SK-N-SH (cell line): ENCODE measurements around the gene SMYD3. TPM values are rescaled to one million over a fixed set of nuclear protein-coding genes. Genes with fewer than 3 reads are reported as not detected.

Experiments used
- CTCF ChIA-PET: fragments of 300-600, 350-600 bp; formaldehyde crosslinking; extraction: SDS; loops from one replicate; lab custom pipeline; 2021; lab: Yijun Ruan, JAX
- POLR2A ChIA-PET: fragments of 350-600 bp; sonication (Branson Sonifier 250); formaldehyde crosslinking; extraction: SDS; loops from one replicate; lab custom pipeline; 2020; ENCODE audit warnings: antibody characterized with exemption, inconsistent platforms; lab: Yijun Ruan, JAX
- DNase-seq: peaks from one replicate; pipeline ENCODE4 v3.0.0; 2012
- H2AFZ ChIP-seq: fragments of 200-600 bp; sonication (generic); 2 replicates; pipeline ENCODE4 v1.8.1; 2016; ENCODE audit warnings: antibody characterized with exemption, mild to moderate bottlenecking, low read depth
- H3F3A ChIP-seq: fragments of 200-600 bp; sonication (generic); replicated peaks from 2 replicates; pipeline ENCODE3; 2016; ENCODE audit warnings: antibody characterized with exemption, mild to moderate bottlenecking; ENCODE audit not compliant: insufficient read depth
- H3K27ac ChIP-seq, 2 experiments: fragments of 200-500 bp in 1 of 2; fragments of 200-600 bp in 1 of 2; sonication (Bioruptor generic) in 1 of 2; sonication (generic), shearing (Covaris generic) in 1 of 2; 2 replicates each; pipeline versions ENCODE4 v1.5.1 to v1.6.1; 2014 to 2016; ENCODE audit warnings: low read depth in 2 of 2, inconsistent platforms in 1 of 2, low read length in 1 of 2, mild to moderate bottlenecking in 1 of 2, mixed read lengths in 1 of 2
- H3K27me3 ChIP-seq: fragments of 200-600 bp; sonication (generic), shearing (Covaris generic); 2 replicates; pipeline ENCODE4 v1.6.1; 2016; ENCODE audit warnings: mixed run types; ENCODE audit not compliant: insufficient read depth
- H3K36me3 ChIP-seq, 2 experiments: fragments of 200-500 bp in 1 of 2; fragments of 200-600 bp in 1 of 2; sonication (Bioruptor generic) in 1 of 2; sonication (generic) in 1 of 2; replicated peaks in 1 of 2; 2 replicates each; pipeline versions ENCODE3 to v1.5.1; 2014 to 2016; ENCODE audit warnings: low read length in 1 of 2, mild to moderate bottlenecking in 1 of 2; ENCODE audit not compliant: insufficient read depth in 2 of 2, control insufficient read depth in 1 of 2
- H3K4me1 ChIP-seq, 2 experiments: fragments of 200-500 bp in 1 of 2; fragments of 200-600 bp in 1 of 2; sonication (Bioruptor generic) in 1 of 2; sonication (generic), shearing (Covaris generic) in 1 of 2; 2 replicates each; pipeline versions ENCODE4 v1.5.1 to v1.6.1; 2014 to 2016; ENCODE audit warnings: low read depth in 1 of 2, low read length in 1 of 2, mixed run types in 1 of 2; ENCODE audit not compliant: insufficient read depth in 2 of 2, control insufficient read depth in 1 of 2
- H3K4me2 ChIP-seq: fragments of 200-600 bp; sonication (generic), shearing (Covaris generic); 2 replicates; pipeline ENCODE4 v1.6.1; 2017; ENCODE audit warnings: mixed run types
- H3K4me3 ChIP-seq, 2 experiments: fragments of 200-500 bp in 1 of 2; fragments of 200-600 bp in 1 of 2; sonication (Bioruptor generic) in 1 of 2; sonication (generic), shearing (Covaris generic) in 1 of 2; 2 replicates each; pipeline versions ENCODE4 v1.5.1 to v1.8.1; 2014 to 2016; ENCODE audit warnings: low read depth in 2 of 2, inconsistent platforms in 1 of 2, low read length in 1 of 2, mild to moderate bottlenecking in 1 of 2, mixed read lengths in 1 of 2, moderate library complexity in 1 of 2
- H3K79me2 ChIP-seq: fragments of 200-600 bp; sonication (generic); 2 replicates; pipeline ENCODE4 v1.8.1; 2017; ENCODE audit warnings: mild to moderate bottlenecking; ENCODE audit not compliant: insufficient read depth
- H3K9ac ChIP-seq: fragments of 200-600 bp; sonication (generic); 2 replicates; pipeline ENCODE4 v1.6.1; 2017; ENCODE audit warnings: mixed run types
- H3K9me2 ChIP-seq: fragments of 200-600 bp; sonication (generic); 2 replicates; pipeline ENCODE4 v1.6.1; 2017; ENCODE audit warnings: mixed run types
- H3K9me3 ChIP-seq: fragments of 200-600 bp; sonication (generic); 2 replicates; pipeline ENCODE4 v1.6.1; 2017; ENCODE audit warnings: mixed run types, mild to moderate bottlenecking, moderate library complexity
- H4K20me1 ChIP-seq: fragments of 200-600 bp; sonication (generic); 2 replicates; pipeline ENCODE4 v1.6.1; 2017; ENCODE audit warnings: mild to moderate bottlenecking, mixed run types; ENCODE audit not compliant: insufficient read depth
- EP300 ChIP-seq, 2 experiments: IDR thresholded peaks; 2 replicates each; pipeline versions ENCODE4 v1.4.0 to v1.6.1; 2012; ENCODE audit warnings: borderline replicate concordance in 1 of 2, low read depth in 1 of 2, low read length in 1 of 2
- FOXM1 ChIP-seq: IDR thresholded peaks from 2 replicates; pipeline ENCODE4 v1.4.0; 2012; ENCODE audit warnings: low read depth, mild to moderate bottlenecking
- GATA2 ChIP-seq: sonication (generic); formaldehyde crosslinking; IDR thresholded peaks from 2 replicates; pipeline ENCODE4 v1.5.0; 2020; ENCODE audit warnings: mild to moderate bottlenecking, missing genetic modification reagents
- IRF3 ChIP-seq: fragments of 150-350 bp; IDR thresholded peaks from 2 replicates; pipeline ENCODE4 v1.6.1; 2016; ENCODE audit warnings: mild to moderate bottlenecking, low read depth, low read length
- JUND ChIP-seq: IDR thresholded peaks from 2 replicates; pipeline ENCODE4 v1.4.0; 2012
- NFIC ChIP-seq: IDR thresholded peaks from 2 replicates; pipeline ENCODE4 v1.4.0; 2012; ENCODE audit warnings: borderline replicate concordance
- REST ChIP-seq: IDR thresholded peaks from 2 replicates; pipeline ENCODE4 v1.6.1; 2012; ENCODE audit warnings: mild to moderate bottlenecking, low read depth, low read length, moderate library complexity
- TAF1 ChIP-seq: IDR thresholded peaks from 2 replicates; pipeline ENCODE4 v1.6.1; 2012; ENCODE audit warnings: low read depth, mild to moderate bottlenecking, low read length, moderate library complexity, borderline replicate concordance
- TCF12 ChIP-seq: IDR thresholded peaks from 2 replicates; pipeline ENCODE4 v1.4.0; 2012
- TEAD4 ChIP-seq: IDR thresholded peaks from 2 replicates; pipeline ENCODE4 v1.4.0; 2012; ENCODE audit warnings: mild to moderate bottlenecking, borderline replicate concordance; ENCODE audit not compliant: insufficient read depth
- USF1 ChIP-seq: IDR thresholded peaks from 2 replicates; pipeline ENCODE4 v1.4.0; 2012; ENCODE audit warnings: low read depth, borderline replicate concordance
- YY1 ChIP-seq: IDR thresholded peaks from 2 replicates; pipeline ENCODE4 v1.4.0; 2012; ENCODE audit warnings: low read depth, mild to moderate bottlenecking
- WGBS: methylation state at CpG from one replicate; pipeline ENCODE4 v1.1.6; 2017; ENCODE audit warnings: low lambda C conversion rate; 5-methylcytosine and 5-hydroxymethylcytosine counted together
- polyA plus RNA-seq, 3 experiments: library from polyadenylated mRNA; depleted of rRNA; stranded (reverse); fragments of >200 nt; gene quantifications; 2 replicates each; pipeline ENCODE4 v1.2.3, GENCODE V29; 2012

Gene SMYD3
- polyA plus RNA-seq, 1 of the 3 experiments (the other 2 are of a cell fraction): 31.4 TPM

- CTCF ChIA-PET: no interaction called here
- TF ChIP-seq TAF1 (no peak), USF1 (no peak), EP300 (IDR thresholded peaks at IDR 0.05; ENCODE audit: borderline replicate concordance in 1 of 2, low read depth in 1 of 2, low read length in 1 of 2) (no peak), JUND (no peak), FOXM1 (no peak), TCF12 (no peak), IRF3 (no peak), YY1 (no peak), TEAD4 (no peak), NFIC (no peak), GATA2 (CRISPR knock-in tag) (no peak), REST (no peak)
- TF ChIP-seq, all 33 proteins: peak for 0
- 78% methylated on average over 4 of the region's 4 CpGs for WGBS
- DNase-seq: no peak
- H3K27me3 ChIP-seq: no peaks in the 10 kb centered on the region
- no peaks in the 10 kb centered on the region for H3K79me2 ChIP-seq
- H3F3A ChIP-seq: no peaks in the 10 kb centered on the region
- no peak overlapping the region for H3K27ac ChIP-seq
- H3K4me2 ChIP-seq: no peak overlapping the region
- no peak overlapping the region for H3K4me3 ChIP-seq
- no peaks in the 10 kb centered on the region for H3K9me3 ChIP-seq
- no peaks in the 10 kb centered on the region for H3K9me2 ChIP-seq
- H2AFZ ChIP-seq: no peak overlapping the region
- H3K9ac ChIP-seq: no peak overlapping the region
- H4K20me1 ChIP-seq: no peaks in the 10 kb centered on the region
- POLR2A ChIA-PET: no interaction called here
- peaks cover 6 to 13% of the 10 kb centered on the region in 2 experiments; a peak in 3 of 4 replicates for H3K4me1 ChIP-seq
- no peaks in the 10 kb centered on the region for H3K36me3 ChIP-seq
These were observed 550.9 kb downstream of the SMYD3 start for GRCh38 chr1:245956225-245956624.
